Measurements from ENCODE around the gene FAM43B. TPM values are rescaled to one million over a fixed set of nuclear protein-coding genes. Genes with fewer than 3 reads are reported as not detected.
A peak's percentile ranks its signal among the peaks of the same experiment; 100 is the strongest.

Gene FAM43B
- total RNA-seq (1 to 10 TPM in 1 of 7 donors, under 1 TPM in 3, not detected in 3; 0.35 to 1.1 (median 0.69) TPM), polyA plus RNA-seq (under 1 TPM; 0.04 to 0.22 TPM)
- long read RNA-seq, donor 1, result 0 reads
- long read RNA-seq, donor 2, partial matches to known transcripts, result 0 of 1 reads
- long read RNA-seq, donor 2, other reads (novel, unspliced or antisense), result 0 of 1 reads
- long read RNA-seq, donor 3, partial matches to known transcripts, result 0 of 2 reads
- long read RNA-seq, donor 3, other reads (novel, unspliced or antisense), result 0 of 2 reads

DNA sequence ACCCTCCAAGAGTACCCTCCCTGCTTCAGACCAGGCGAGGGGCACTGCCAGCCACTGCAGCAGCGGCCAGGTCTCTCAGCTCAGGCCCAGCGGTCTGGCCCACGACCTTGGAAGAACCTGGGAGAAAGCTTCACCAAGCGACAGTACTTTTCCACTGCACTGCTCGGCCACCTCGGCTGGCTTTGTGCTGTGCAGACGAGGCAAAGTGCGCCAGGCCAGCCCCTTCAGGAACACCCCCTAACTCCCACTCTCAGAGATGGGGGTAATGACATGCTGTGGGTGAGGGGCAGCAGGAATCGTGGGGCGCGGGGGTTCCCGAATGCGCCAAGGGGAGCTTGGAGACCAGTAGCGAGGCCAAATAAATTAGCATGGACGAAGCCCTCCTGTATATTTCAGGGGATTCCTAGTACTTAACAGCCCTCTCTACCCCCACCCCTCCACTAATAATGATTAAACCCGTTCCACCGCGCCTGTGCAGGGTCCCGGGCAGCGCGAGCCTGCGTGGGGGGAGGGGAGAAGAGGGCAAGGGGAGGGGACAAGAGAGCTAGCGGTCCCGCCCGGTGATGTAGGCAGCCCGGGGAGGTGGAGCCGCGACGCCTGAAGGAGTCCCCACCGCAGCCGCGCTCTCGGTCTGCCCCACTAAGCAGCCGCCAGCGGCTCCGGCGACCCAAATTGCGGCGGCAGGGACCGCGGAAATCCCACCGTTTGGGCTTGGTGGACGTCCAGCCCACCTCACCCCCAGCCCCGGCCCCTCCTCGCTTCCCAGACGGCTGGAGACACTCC, at the start of gene FAM43B:
Gene FAM43B, plus strand, starts transcription at position 629 of the 783 bp plus-strand sequence. CDS start 401 bp downstream, outside the sequence.
- no peaks in the 10 kb centered on the region for H3K9me3 ChIP-seq
- no peak for TF ChIP-seq POLR2A (IDR thresholded peaks at IDR 0.05)
- TF ChIP-seq EP300 (IDR thresholded peaks at IDR 0.05), result no peak
- no peak for TF ChIP-seq CTCF (IDR thresholded peaks at IDR 0.05)
- peak within 1 kb of the TSS; percentile 0 for H3K4me3 ChIP-seq
- H3K36me3 ChIP-seq, result no peaks in the 10 kb centered on the region
- H3K4me1 ChIP-seq (ENCODE audit: insufficient read depth), result no peaks in the 10 kb centered on the region
- H3K27me3 ChIP-seq, result no peaks in the 10 kb centered on the region
- 1 to 5% (median 1%) methylated on average over 17 to 47 of the region's 47 CpGs for WGBS, 3 donors
- intact Hi-C loops (cut with DNase I), result no loop called here
- peak in 2 of 5 donors; percentile 45 to 53 for DNase-seq
- H3K27ac ChIP-seq, result no peak within 1 kb of the TSS

DNA sequence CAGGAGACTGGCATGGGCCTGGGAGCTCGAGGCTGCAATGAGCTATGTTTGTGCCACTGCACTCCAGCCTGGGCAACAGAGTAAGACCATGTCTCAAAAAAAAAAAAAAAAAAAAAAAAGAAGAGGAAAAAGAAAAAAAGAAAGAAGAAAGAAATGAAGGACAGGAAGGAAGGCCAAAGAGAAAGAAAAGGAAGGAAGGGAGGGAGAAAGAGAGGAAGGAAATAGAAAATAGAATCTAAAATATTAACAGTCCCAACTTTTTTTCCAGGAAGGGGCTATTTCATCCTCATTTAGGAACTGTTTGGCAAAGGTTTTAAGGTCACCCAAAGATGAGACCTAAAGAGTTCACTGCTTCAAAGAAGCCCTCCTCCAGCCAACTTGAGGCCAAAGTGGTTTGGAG, 46.9 kb upstream of the FAM43B start:
- Histone ChIP-seq H3K9me3 (no peaks in the 10 kb centered on the region), H3K4me1 (ENCODE audit: insufficient read depth) (peaks cover 5% of the 10 kb centered on the region), H3K36me3 (no peaks in the 10 kb centered on the region), H3K27ac (no peak overlapping the region), H3K4me3 (no peak overlapping the region), H3K27me3 (no peaks in the 10 kb centered on the region)
- intact Hi-C loops (cut with DNase I), result no loop called here
- DNase-seq, result no peak
- WGBS, 3 donors, result 94 to 100% (median 100%) methylated on average over 1 of the region's 1 CpG
- TF ChIP-seq CTCF (IDR thresholded peaks at IDR 0.05) (no peak), EP300 (IDR thresholded peaks at IDR 0.05) (no peak), POLR2A (IDR thresholded peaks at IDR 0.05) (no peak)

DNA sequence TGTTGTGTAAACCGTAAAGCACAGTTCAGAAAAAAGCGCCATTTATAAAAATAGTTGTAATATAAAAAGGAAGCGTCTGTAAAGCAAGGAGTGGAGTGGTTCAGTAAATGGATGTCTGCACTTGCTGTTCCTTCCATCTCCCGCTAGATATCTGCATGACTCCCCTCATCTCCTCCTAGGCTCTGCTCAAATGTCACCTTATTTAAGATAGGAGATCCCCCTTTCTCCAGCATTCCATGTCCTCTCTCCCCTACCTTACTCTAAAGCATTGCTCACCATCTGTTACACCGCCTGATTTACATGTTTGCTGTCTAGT, 45.2 kb upstream of the FAM43B start:
- H3K4me3 ChIP-seq, result peak overlapping the region; percentile 93
- H3K36me3 ChIP-seq, result no peaks in the 10 kb centered on the region
- H3K27ac ChIP-seq, result peak overlapping the region in 1 of 2 donors; percentile 62
- H3K27me3 ChIP-seq, result no peaks in the 10 kb centered on the region
- DNase-seq, result no peak
- no peaks in the 10 kb centered on the region for H3K9me3 ChIP-seq
- H3K4me1 ChIP-seq (ENCODE audit: insufficient read depth), result peaks cover 5% of the 10 kb centered on the region
- intact Hi-C loops (cut with DNase I), result no loop called here
- no peak for TF ChIP-seq POLR2A (IDR thresholded peaks at IDR 0.05)
- no peak for TF ChIP-seq CTCF (IDR thresholded peaks at IDR 0.05)
- no peak for TF ChIP-seq EP300 (IDR thresholded peaks at IDR 0.05)
- 22 to 29% (median 28%) methylated on average over 5 of the region's 5 CpGs for WGBS, 3 donors

GRCh38 chr1:20507564-20508410, 44.6 kb upstream of the FAM43B start, which contains the start of gene MUL1:
TSS of gene MUL1 (minus strand) at chr1:20508151. CDS start at chr1:20508024, 127 bp downstream.
- intact Hi-C loops (cut with DNase I), result no loop called here
- H3K4me1 ChIP-seq (ENCODE audit: insufficient read depth), result peaks cover 5% of the 10 kb centered on the region
- no peaks in the 10 kb centered on the region for H3K36me3 ChIP-seq
- TF ChIP-seq CTCF (IDR thresholded peaks at IDR 0.05) (peak in 1 of 3 donors; percentile 17), POLR2A (IDR thresholded peaks at IDR 0.05) (peak; percentile 80), EP300 (IDR thresholded peaks at IDR 0.05) (no peak)
- no peaks in the 10 kb centered on the region for H3K9me3 ChIP-seq
- H3K27me3 ChIP-seq, result no peaks in the 10 kb centered on the region
- DNase-seq, result peak; percentile 94 to 97 (median 95)
- 0 to 1% (median 1%) methylated on average over 58 of the region's 58 CpGs for WGBS, 3 donors
- peak within 1 kb of the TSS; percentile 93 for H3K4me3 ChIP-seq
- H3K27ac ChIP-seq, result peak within 1 kb of the TSS; percentile 15 to 62

Data from ovary (tissue), 10 donors.